ENCODE data around the gene CDC14B.

DNA sequence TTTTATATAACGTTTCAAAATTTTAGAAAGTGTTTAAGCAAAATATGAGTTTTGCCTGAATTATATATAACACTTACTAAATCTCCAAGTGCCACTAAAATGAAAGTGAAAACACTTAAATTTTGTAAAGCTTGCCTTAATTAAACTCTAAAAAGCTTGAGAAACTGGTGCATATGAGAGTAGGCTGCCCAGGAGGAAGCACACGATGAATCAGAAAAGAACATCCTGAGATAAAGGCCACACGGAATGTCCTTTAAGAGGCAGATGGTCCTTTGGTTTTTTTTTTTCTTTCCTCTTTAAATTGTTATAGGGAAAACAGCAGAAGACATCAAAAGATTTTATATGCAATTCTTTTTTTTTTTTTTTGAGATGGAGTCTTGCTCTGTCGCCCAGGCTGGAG, 109.4 kb downstream of the CDC14B start:
- TF ChIP-seq, protein P1, sequence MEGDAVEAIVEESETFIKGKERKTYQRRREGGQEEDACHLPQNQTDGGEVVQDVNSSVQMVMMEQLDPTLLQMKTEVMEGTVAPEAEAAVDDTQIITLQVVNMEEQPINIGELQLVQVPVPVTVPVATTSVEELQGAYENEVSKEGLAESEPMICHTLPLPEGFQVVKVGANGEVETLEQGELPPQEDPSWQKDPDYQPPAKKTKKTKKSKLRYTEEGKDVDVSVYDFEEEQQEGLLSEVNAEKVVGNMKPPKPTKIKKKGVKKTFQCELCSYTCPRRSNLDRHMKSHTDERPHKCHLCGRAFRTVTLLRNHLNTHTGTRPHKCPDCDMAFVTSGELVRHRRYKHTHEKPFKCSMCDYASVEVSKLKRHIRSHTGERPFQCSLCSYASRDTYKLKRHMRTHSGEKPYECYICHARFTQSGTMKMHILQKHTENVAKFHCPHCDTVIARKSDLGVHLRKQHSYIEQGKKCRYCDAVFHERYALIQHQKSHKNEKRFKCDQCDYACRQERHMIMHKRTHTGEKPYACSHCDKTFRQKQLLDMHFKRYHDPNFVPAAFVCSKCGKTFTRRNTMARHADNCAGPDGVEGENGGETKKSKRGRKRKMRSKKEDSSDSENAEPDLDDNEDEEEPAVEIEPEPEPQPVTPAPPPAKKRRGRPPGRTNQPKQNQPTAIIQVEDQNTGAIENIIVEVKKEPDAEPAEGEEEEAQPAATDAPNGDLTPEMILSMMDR (IDR thresholded peaks at IDR 0.05), result no peak
- TF ChIP-seq EP300 (IDR thresholded peaks at IDR 0.05) (no peak), POLR2A (IDR thresholded peaks at IDR 0.05) (no peak)
